ENCODE data around the gene SLC7A14. TPM values are rescaled to one million over a fixed set of nuclear protein-coding genes. Genes with fewer than 3 reads are reported as not detected.

Gene SLC7A14
- total RNA-seq, 1 experiment from 2014 or later: not detected

DNA sequence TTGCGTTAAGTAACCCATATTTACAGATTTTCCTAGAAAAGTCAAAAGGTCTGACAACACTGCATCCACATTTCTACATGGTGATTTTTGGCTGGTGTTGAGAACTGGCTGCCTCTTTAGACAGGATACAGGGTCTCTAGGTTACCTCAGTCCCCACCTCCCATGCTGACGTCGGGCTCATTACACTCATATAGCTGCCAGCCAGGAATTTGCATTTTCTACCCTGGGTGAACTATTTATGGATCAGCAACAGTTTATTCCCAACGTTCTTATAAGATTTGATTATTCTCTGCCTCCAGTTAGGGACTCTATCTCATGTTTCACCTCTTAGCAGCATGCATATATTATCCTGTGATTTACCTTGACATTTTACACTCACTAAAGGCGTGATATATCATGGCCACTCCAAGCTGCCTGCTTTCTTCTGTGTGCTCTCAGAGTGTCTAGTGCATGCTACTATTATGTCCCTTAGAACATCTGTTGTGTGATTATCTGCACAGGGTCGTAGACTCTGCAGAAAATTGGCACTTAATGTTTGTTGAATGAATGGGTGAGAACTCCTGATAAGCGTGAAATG, 118.2 kb downstream of the SLC7A14 start:
- in situ Hi-C loops (cut with HindIII; ENCODE audit: low pct_unique_long_range_greater_than_20kb, low sequenced_read_pairs): no loop called here

DNA sequence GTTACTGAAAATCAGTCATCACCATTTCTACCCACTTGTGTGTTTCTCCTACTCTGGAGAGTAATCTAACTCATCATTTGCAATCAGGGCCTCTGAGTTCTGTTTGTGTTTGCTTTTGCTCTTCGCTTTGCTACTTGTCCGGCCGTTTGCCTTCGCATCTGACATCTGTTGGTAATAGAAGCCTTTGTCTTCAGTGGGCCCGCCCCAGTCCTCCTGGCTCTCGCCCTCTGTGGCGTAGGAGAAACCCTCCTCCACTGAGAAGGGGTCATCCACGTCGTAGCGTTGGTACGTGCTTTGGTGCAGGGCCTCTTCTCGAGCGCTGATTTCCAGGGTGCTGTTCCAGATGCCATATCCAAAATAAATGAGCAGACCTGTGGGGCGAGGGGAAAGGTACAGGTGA, 118.9 kb downstream of the SLC7A14 start:
- in situ Hi-C loops (cut with HindIII; ENCODE audit: low pct_unique_long_range_greater_than_20kb, low sequenced_read_pairs): no loop called here
- DNase-seq (ENCODE audit: low read depth, low spot score): no peak

More for the DNA sequence above, 118.2 kb downstream of the SLC7A14 start:
- no peak for DNase-seq (ENCODE audit: low read depth, low spot score)

GRCh38 chr3:170465955-170466354, 119.9 kb downstream of the SLC7A14 start:
- no peak for DNase-seq (ENCODE audit: low read depth, low spot score)
- in situ Hi-C loops (cut with HindIII; ENCODE audit: low pct_unique_long_range_greater_than_20kb, low sequenced_read_pairs): no loop called here

- in situ Hi-C loops (cut with HindIII; ENCODE audit: low pct_unique_long_range_greater_than_20kb, low sequenced_read_pairs): no loop called here
- DNase-seq (ENCODE audit: low read depth, low spot score): no peak
These were observed 122.9 kb downstream of the SLC7A14 start for GRCh38 chr3:170463011-170463410.

DNA sequence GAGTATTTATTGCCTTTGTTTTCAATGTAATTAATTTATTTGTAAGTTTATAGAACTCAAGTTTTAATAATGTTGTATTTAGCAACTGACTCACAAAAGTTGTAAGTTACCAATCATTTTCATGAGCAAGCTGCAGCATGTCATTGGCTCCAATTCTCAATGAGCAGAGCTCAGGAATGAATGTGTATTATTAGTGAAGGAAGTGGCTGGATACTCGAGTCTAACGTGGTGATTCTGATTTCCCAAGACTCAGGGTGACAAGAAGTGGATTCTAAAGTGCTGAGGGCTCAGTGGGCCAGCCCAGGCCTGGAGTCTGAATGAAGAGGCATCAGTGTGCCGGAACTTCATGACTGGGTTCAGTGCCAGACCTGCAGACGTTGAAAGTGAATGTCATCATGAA, 127.6 kb downstream of the SLC7A14 start:
- in situ Hi-C loops (cut with HindIII; ENCODE audit: low pct_unique_long_range_greater_than_20kb, low sequenced_read_pairs): no loop called here
- DNase-seq (ENCODE audit: low read depth, low spot score): no peak

DNA sequence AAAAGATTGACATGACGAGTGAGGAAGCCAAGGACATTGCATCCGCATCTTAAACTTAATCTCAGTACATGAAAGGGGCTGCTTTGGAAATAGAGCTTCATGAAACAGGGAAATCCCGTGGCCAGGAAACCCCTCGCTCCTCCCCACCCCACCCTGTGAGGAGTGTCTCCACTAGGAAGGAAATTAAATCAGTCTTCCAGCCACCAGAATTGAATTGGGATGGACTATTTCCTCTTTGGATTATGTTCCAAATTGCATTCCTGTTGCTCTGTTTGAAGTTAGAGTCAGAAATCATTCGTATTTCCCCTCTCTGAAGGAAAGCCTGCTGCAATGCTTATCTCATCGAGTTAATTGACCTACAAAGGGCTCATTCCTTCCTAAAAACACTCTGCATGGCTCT, 131.4 kb downstream of the SLC7A14 start:
- in situ Hi-C loops (cut with HindIII; ENCODE audit: low pct_unique_long_range_greater_than_20kb, low sequenced_read_pairs): no loop called here

GRCh38 chr3:170450039-170450438, 135.8 kb downstream of the SLC7A14 start:
- no peak for DNase-seq (ENCODE audit: low read depth, low spot score)
- in situ Hi-C loops (cut with HindIII; ENCODE audit: low pct_unique_long_range_greater_than_20kb, low sequenced_read_pairs): no loop called here

More for the DNA sequence above, 131.4 kb downstream of the SLC7A14 start:
- no peak for DNase-seq (ENCODE audit: low read depth, low spot score)

DNA sequence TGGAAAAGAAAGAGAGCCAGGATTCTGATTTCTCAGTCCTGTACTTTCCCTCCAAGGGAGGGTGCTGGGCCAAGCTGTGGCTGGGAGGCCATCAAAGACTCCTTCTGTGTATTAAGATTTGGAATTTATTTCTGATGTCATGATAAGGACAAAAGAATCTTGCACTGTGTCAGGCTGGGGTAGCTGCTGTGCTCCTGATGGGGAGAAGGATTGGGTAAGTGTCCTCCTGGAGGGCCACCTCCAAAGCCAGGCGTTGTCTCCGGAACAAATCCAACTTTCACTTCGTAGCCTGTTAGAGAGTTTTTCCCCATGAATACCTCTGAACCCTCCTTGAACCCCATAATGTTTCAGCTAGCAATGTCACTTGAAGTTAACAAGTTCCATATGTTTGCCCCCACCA, 137.3 kb downstream of the SLC7A14 start:
- peak; percentile 18 for DNase-seq (ENCODE audit: low read depth, low spot score)
- in situ Hi-C loops (cut with HindIII; ENCODE audit: low pct_unique_long_range_greater_than_20kb, low sequenced_read_pairs): no loop called here

- in situ Hi-C loops (cut with HindIII; ENCODE audit: low pct_unique_long_range_greater_than_20kb, low sequenced_read_pairs): no loop called here
- DNase-seq (ENCODE audit: low read depth, low spot score): no peak
These were observed 142.4 kb downstream of the SLC7A14 start for GRCh38 chr3:170443457-170443856.

DNA sequence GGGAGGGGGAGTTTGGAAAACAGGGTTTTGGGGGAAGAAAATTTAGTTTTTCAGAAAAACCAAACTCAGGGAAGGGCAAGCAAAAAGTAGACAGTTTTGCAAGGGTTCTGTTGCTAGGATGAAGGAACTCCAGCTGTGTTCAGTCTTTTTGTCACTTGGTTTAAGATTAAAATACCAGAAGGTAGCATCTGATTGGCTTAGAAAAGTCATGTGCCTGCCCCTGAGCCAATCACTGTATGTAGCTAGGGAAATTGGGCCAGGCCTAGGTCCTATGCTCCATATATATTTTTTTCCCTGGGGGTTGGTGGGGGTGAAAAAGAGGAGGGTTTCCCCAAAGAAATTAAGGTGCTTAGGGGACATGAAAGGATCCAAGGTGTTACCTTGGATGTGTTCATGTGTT, 142.9 kb downstream of the SLC7A14 start:
- DNase-seq (ENCODE audit: low read depth, low spot score): no peak
- in situ Hi-C loops (cut with HindIII; ENCODE audit: low pct_unique_long_range_greater_than_20kb, low sequenced_read_pairs): no loop called here

DNA sequence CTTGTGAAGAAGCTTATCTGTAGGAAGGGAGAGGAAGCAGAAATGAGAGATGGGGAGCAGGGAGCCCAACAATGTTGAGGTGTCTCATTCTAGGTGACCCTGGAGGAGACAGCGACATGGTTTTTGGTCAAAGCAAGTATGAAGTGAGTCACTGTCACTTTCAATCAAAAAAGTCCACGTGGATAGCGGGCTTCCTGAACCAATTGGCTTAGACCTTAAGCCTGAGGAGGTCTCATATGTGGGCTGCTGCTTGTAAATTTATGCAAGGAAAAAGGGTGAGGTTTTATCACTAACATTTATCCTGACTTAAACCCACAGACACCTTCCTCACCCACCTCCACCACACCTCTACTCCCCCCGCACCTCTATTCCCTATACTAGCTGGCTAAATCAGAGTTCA, 144.5 kb downstream of the SLC7A14 start:
- no peak for DNase-seq (ENCODE audit: low read depth, low spot score)
- in situ Hi-C loops (cut with HindIII; ENCODE audit: low pct_unique_long_range_greater_than_20kb, low sequenced_read_pairs): no loop called here

- no peak for DNase-seq (ENCODE audit: low read depth, low spot score)
- in situ Hi-C loops (cut with HindIII; ENCODE audit: low pct_unique_long_range_greater_than_20kb, low sequenced_read_pairs): no loop called here
These were observed 145.5 kb downstream of the SLC7A14 start for GRCh38 chr3:170440344-170440743.

DNA sequence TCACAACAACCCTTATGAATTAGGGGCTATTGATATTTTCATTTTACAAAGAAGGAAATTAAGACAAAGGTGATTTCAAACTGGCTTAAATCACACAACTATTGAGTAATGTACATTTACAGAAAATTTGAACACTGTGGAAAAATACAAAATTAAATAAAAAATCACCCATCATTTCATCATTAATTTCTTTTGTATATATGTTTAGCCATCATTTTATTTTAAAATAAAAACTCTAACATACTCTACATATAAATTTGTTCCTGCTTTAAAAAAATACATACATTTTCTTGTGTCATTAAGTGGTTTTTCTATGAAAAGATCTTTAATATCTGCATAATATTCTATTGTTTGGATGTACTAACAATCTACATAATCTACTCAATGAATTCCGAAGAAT, 147.0 kb downstream of the SLC7A14 start:
- in situ Hi-C loops (cut with HindIII; ENCODE audit: low pct_unique_long_range_greater_than_20kb, low sequenced_read_pairs): no loop called here
- no peak for DNase-seq (ENCODE audit: low read depth, low spot score)

DNA sequence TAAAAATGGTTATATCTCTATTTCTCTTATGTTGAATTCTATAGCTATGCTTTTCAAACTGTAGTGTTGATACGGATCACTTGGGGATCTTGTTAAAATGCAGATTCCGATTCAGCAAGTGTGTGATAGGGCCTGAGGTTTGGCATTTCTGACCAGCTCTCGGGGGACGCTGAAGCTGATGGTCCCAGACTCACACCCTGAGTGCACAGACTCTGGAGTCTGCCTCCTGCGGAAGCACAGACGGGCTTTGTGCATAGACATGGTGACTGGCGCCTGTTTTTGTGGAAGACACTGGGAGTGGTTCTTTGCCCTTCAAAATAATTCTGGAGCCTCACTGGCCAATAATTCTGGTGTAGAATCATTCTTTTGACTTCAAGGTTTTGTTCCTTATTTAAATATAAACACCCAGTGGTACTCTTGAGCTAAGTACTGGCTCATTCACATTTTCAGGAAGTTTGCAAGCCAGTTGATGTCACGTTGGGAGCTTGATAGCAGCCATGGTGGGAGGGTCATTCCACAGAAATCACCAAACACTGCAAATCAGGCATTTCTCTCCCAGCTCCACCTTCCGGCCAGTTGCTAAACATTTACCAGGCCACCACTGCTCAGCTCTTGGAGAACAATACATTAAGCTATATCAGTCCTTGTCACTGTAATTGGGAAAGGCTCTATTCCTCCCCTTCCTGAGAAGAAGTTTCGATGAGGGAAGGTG, 148.0 kb downstream of the SLC7A14 start:
- in situ Hi-C loops (cut with HindIII; ENCODE audit: low pct_unique_long_range_greater_than_20kb, low sequenced_read_pairs): no loop called here

GRCh38 chr3:170437176-170437575, 148.7 kb downstream of the SLC7A14 start:
- no peak for DNase-seq (ENCODE audit: low read depth, low spot score)
- in situ Hi-C loops (cut with HindIII; ENCODE audit: low pct_unique_long_range_greater_than_20kb, low sequenced_read_pairs): no loop called here

More for the DNA sequence above, 148.0 kb downstream of the SLC7A14 start:
- DNase-seq (ENCODE audit: low read depth, low spot score): peak; percentile 53

DNA sequence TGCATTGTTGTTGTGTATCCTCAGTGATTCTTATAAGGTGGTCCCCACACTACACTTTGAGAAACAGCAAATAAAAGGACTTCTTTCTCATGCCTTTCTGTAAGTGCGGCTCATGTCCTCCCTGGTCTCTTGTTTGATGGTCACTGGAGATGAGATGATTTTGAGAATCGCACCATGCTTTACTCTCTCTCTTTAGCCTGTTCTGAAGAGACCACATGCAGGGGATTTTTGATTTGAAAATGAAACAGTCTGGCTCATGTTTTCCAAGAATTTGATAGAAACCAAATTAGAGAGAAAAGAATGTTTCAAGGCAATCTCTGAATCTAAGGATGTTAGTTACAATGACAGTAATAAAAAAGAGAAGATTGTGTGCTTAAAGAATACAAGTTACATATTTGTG, 149.2 kb downstream of the SLC7A14 start:
- in situ Hi-C loops (cut with HindIII; ENCODE audit: low pct_unique_long_range_greater_than_20kb, low sequenced_read_pairs): no loop called here
- no peak for DNase-seq (ENCODE audit: low read depth, low spot score)

- no peak for DNase-seq (ENCODE audit: low read depth, low spot score)
- in situ Hi-C loops (cut with HindIII; ENCODE audit: low pct_unique_long_range_greater_than_20kb, low sequenced_read_pairs): no loop called here
These were observed 153.5 kb downstream of the SLC7A14 start for GRCh38 chr3:170432416-170432815.

DNA sequence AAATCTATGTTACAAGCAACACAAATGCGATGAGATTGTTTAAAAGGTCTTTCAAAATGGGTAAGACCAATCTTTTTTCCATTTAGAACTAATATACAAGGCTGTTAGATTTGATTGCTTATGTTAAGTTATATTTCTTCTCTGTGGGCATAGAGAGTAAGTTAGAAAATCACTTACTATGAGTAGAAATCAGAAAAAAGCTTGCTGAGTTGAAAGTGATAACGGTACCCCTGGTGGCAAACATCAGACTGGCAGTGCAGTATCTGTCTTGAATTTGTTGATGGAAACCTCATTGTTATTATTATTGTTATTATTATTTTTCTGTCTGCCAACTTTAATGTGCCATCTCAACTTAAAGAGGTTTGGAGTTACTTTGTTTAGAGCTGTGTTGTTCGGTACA, 154.8 kb downstream of the SLC7A14 start:
- in situ Hi-C loops (cut with HindIII; ENCODE audit: low pct_unique_long_range_greater_than_20kb, low sequenced_read_pairs): no loop called here
- DNase-seq (ENCODE audit: low read depth, low spot score): no peak

GRCh38 chr3:170429050-170429449, 156.8 kb downstream of the SLC7A14 start:
- in situ Hi-C loops (cut with HindIII; ENCODE audit: low pct_unique_long_range_greater_than_20kb, low sequenced_read_pairs): loop anchor here (10.0 kb wide), 1 partner anchor 386 kb away; no protein-coding TSS in a partner anchor
- DNase-seq (ENCODE audit: low read depth, low spot score): peak; percentile 28
